GM18868 (cell line): ENCODE data around the gene DNAH5.
"Not testable (repeated sequence)": the region's sequence is repeated elsewhere in the genome, so short reads cannot be mapped to it uniquely, and the experiment has no call there.

Experiments used
- ATAC-seq: cut with Tn5 transposase; IDR thresholded peaks from one replicate; pipeline ENCODE4 v1.9.1; 2021; ENCODE audit warnings: mild to moderate bottlenecking, moderate library complexity; ENCODE audit not compliant: unreplicated experiment

DNAH5 gene

GRCh38 chr5:13944560-13945199 lies at the start of gene DNAH5:
DNAH5 (minus strand) TSS chr5:13944688; CDS start chr5:13944438, 250 bp downstream.
- ATAC-seq, result no peak

DNA sequence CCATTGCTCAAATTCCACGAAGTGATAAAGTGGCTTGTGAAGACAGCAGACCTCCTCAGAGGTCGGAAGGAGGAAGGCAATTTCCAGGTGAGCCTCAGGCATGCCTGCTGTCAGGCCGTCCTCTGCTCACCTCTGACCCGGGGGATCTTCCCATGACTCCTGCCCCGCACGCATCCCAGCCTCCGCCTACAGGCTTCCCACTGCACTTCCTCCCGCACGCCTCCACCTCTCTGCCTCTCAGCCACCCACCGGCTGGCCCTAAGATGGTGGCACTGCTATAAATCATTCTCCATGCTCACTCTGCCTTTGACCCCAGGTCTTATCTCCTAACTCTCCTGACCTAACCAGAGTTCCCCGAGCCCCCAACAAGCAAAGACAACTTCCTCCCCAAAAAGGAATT lies 49.4 kb upstream of the DNAH5 start:
- ATAC-seq, result no peak

- no peak for ATAC-seq
Observed at GRCh38 chr5:13992795-13993194, 48.3 kb upstream of the DNAH5 start.

DNA sequence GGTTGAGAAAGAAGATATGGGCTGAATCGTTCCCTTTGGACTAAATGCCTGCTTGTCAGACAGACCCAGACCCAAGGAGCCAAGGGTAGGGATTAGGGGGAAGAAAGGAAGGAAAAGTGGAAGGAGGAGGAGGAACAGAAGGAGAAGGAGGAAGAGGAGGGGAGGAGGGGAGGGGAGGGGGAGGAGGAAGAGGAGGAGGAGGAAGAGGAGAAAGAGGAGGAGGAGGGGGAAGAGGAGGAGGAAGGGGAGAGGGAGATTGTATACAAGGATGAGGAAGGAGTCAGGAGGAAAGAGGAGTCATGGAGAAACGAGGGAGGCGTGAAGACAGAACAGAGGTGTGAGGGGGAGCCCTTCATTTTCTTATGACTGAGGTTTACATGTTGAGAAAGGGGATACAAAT lies 46.9 kb upstream of the DNAH5 start:
- ATAC-seq, result no peak

- no peak for ATAC-seq
Observed at GRCh38 chr5:13990896-13991295, 46.4 kb upstream of the DNAH5 start.

DNA sequence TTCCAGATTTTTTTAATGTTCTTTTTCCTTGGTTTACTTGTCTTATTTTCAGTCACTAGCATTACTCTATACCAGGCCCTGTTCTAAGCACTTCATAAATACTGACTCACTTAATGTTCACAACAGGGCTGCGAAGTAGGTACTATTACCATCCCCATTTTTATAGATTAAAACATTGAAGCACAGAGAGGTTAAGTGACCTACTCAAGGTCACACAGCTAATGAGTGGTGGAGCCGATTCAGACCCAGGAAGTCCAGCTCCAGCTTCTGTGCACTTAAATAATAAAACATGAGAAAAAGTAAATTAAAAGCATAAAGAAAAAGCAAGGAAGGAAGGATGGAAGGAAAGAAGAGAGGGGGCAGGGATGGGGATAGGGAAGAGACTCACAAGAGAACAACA lies 45.3 kb upstream of the DNAH5 start:
- no peak for ATAC-seq

GRCh38 chr5:13987843-13988464 lies 43.5 kb upstream of the DNAH5 start:
- peak; percentile 81 for ATAC-seq

DNA sequence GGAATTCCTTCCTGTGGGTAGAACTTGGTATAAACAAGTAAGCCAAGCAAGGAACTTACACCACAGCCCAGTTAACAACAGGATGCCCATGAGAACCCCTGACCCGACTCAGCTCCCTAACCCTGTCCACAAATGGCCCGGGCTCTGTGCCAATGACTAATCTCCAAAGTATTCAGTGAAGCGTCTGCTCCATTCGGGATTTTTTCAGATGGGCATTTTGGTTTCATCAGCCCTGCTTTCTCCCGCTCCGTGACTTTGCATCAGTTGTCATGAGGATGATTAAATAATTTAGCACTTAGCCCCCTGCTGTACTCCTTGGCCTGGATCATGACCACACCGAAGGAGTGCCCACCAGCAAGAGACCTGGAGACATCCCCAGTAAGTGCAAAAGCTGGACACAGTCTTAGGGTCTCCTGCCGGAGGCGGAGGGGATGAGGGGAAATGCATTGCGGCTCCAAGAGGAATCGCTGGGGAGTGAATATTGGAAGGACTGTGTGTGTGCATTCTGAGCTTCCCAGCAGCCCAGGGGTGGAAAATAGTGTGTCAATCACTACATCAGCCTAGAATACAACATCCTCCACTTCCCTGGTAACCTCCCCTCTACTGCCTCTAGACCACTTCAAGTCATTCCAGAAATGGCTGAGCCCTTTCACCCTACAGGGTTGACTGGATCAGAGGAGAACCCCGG lies 41.4 kb upstream of the DNAH5 start:
- no peak for ATAC-seq

GRCh38 chr5:13984888-13985287 lies 40.4 kb upstream of the DNAH5 start:
- ATAC-seq, result not testable (repeated sequence)

- ATAC-seq, result peak; percentile 53
Observed at GRCh38 chr5:13976867-13977830, 32.7 kb upstream of the DNAH5 start.

GRCh38 chr5:13976223-13976622 lies 31.7 kb upstream of the DNAH5 start:
- ATAC-seq, result no peak

DNA sequence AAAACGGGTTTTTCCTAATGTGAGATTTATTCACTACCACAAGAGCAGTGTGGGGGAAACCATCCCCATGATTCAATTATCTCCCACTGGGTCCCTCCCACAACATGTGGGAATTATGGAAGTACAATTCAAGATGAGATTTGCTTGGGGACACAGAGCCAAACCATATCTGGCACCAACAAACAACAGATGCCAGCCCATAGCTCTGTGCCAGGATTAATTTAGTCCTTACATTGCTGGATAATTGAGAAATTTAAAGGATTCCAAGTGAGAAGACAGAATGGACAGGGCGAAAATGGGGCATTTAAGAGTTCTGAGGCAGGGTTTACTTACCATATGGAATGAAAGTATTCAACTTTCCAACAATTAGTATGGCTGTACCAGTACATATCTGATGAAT lies 30.8 kb upstream of the DNAH5 start:
- no peak for ATAC-seq

GRCh38 chr5:13973724-13974123 lies 29.2 kb upstream of the DNAH5 start:
- no peak for ATAC-seq

GRCh38 chr5:13972029-13972428 lies 27.5 kb upstream of the DNAH5 start:
- ATAC-seq, result no peak

DNA sequence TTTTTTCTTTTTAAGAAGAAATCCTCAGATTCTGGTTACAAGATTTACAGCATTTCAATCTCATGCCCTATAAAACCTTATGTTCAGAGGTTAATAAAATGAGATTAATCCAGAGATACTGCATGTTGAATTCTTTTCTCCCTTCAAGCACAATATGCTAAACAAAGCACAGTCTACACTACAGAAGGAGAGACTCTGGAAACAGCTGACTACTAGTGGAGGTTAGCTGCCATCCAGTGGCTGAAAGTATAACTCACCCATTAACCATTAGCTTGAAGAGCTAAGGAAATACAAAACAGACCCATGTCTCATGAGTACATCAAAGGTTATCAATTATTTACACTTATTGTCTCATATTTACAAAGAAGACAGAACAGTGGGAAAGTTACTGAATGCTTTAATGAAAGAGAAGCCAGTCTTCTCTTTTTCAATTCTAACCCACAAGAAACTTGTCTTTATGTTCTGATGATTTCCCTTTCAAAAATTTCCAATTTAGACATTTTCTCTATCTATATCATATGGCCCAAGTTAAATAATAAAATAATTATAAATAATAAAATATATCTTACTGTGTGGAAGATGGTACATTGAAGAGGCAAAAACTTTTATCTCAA lies 12.7 kb upstream of the DNAH5 start:
- peak; percentile 95 for ATAC-seq

- ATAC-seq, result no peak
Observed at GRCh38 chr5:13956471-13956870, 12.0 kb upstream of the DNAH5 start.

GRCh38 chr5:13955896-13956295 lies 11.4 kb upstream of the DNAH5 start:
- no peak for ATAC-seq

DNA sequence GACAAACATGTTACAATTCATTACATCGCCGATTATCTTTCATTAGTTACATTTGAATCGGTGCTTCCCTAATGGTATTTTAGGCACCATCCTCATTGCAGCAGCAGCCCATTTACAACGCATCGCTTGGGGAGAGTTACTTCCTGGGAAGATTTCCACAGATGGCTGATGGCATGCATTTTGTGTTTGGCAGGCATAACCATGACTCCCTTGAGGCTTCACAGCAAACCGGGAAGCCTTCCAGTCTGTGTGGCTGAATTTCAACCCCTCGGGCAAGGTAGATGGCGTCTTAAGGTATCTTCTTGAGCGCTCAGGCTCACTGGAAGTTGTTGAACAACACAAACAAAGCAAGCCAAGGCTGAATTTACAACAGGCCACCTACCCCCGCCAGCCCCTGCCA lies 1.6 kb upstream of the DNAH5 start:
- ATAC-seq, result no peak

DNA sequence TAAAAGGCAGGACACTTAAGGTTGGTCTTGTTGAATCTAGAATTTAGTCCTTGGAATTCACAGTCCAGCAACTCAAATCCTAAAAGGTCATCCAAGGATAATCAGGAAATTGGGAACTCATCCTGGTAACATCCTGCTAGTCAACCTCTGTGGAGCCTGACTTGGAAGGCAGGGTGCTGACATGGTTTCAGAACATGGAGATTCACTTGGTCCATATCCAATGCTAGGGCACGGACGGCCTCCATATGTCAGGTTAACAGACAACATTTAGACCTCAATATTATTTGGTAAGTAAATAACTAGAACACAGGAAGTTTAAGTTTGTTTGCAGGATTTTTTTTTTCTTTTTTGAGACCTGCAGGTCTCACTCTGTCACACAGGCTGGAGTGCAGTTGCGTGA lies 783 bp upstream of the DNAH5 start:
- no peak for ATAC-seq

DNA sequence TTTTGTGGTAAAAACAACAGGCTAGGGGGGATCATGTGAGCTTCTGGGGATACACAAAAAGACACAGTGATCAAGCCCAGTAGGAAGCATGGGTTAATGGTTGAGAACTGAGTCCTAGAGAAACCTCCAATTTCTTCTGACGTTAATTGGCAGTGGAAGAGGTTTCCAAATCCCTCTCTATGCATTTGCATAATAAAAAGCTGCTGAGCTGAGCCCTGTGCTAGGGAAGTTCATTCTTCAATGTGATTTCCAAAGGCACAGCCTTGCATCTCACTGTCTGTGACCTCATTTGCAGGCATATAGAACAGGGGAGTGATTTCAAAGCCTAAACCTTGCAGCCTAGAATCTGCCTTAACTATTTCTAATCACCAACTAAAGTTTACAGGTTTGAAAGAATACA lies 812 bp downstream of the DNAH5 start:
- no peak for ATAC-seq

GRCh38 chr5:13941468-13941867 lies 3.0 kb downstream of the DNAH5 start:
- no peak for ATAC-seq
